Measurements from ENCODE around the gene RTF1. TPM values are rescaled to one million over a fixed set of nuclear protein-coding genes. Genes with fewer than 3 reads are reported as not detected.

Gene RTF1
- total and polyA plus RNA-seq, 8 donors, result 8.8 to 47.9 (median 41.9) TPM

DNA sequence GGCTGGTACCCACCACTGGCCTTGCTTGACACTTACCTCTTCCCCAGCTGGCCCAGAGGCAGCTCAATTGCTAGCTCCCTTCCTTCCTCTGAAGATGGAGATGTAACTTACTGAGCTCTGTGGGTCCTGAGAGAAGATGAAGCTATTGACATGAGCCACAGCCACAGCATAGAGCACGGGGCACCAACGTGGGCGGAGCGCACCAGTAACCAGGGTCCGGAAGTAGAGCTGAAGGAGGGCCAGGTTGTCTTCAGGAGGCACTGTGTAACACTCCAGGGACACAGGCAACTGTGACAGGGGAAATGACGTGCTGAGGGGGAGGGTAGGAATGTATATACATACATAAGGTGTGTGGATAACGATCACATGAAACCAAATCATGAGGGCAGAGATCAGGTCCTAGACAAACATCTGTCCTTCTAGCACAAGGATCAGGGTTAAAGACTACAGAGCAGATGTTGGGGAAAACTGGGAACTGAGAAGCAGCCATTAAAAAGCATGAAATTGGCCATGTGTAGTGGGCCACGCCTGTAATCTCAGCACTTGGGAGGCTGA lies 101.1 kb downstream of the RTF1 start:
- Histone ChIP-seq H3K27ac (no peak overlapping the region), H3K36me3 (peaks cover 5 to 52% (median 47%) of the 10 kb centered on the region in 4 donors), H3K4me1 (peaks cover 10 to 12% (median 11%) of the 10 kb centered on the region in 4 donors), H3K4me3 (no peak overlapping the region), H3K27me3 (peaks cover 0 to 11% (median 10%) of the 10 kb centered on the region in 3 donors), H3K9me3 (no peaks in the 10 kb centered on the region)
- 91 to 96% (median 93%) methylated on average over 8 of the region's 8 CpGs for WGBS, 5 donors
- intact Hi-C loops (cut with DNase I; ENCODE audit: low total_unique reads), result no loop called here
- no peak for DNase-seq
- TF ChIP-seq EP300 (IDR thresholded peaks at IDR 0.05) (no peak), POLR2AphosphoS5 (IDR thresholded peaks at IDR 0.05) (no peak), POLR2A (IDR thresholded peaks at IDR 0.05) (no peak)
- TF ChIP-seq, protein P1, sequence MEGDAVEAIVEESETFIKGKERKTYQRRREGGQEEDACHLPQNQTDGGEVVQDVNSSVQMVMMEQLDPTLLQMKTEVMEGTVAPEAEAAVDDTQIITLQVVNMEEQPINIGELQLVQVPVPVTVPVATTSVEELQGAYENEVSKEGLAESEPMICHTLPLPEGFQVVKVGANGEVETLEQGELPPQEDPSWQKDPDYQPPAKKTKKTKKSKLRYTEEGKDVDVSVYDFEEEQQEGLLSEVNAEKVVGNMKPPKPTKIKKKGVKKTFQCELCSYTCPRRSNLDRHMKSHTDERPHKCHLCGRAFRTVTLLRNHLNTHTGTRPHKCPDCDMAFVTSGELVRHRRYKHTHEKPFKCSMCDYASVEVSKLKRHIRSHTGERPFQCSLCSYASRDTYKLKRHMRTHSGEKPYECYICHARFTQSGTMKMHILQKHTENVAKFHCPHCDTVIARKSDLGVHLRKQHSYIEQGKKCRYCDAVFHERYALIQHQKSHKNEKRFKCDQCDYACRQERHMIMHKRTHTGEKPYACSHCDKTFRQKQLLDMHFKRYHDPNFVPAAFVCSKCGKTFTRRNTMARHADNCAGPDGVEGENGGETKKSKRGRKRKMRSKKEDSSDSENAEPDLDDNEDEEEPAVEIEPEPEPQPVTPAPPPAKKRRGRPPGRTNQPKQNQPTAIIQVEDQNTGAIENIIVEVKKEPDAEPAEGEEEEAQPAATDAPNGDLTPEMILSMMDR (IDR thresholded peaks at IDR 0.05), result no peak

DNA sequence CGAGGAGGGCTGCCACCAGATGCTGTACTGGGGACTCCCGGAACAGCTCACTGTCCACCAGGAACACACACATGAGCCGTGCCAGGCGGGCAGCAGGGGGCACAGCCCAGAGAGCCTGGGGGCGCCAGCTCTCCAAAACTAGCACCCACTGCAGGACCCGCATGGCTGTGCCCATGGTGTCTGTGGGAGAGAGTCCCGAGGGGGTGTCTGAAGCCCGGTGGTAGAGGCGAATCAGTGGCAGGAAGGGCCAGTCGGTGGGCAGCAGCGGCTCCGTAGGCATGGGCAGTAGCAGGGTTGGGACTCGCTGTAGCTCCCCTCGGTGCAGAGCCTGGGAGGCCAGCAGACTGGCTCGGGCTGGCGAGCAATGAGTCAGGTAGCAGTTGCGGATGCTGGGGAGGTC lies 103.7 kb downstream of the RTF1 start:
- intact Hi-C loops (cut with DNase I; ENCODE audit: low total_unique reads), result no loop called here
- WGBS, 5 donors, result 91 to 96% (median 95%) methylated on average over 9 to 17 of the region's 17 CpGs
- H3K4me3 ChIP-seq, result no peak overlapping the region
- H3K9me3 ChIP-seq, result no peaks in the 10 kb centered on the region
- no peak overlapping the region for H3K27ac ChIP-seq
- no peaks in the 10 kb centered on the region for H3K27me3 ChIP-seq
- no peaks in the 10 kb centered on the region for H3K4me1 ChIP-seq
- DNase-seq, result no peak
- H3K36me3 ChIP-seq, result peaks cover 5 to 78% (median 73%) of the 10 kb centered on the region in 4 donors
- no peak for TF ChIP-seq POLR2A (IDR thresholded peaks at IDR 0.05)
- TF ChIP-seq, protein P1 (IDR thresholded peaks at IDR 0.05), result no peak
- no peak for TF ChIP-seq EP300 (IDR thresholded peaks at IDR 0.05)
- no peak for TF ChIP-seq POLR2AphosphoS5 (IDR thresholded peaks at IDR 0.05)

DNA sequence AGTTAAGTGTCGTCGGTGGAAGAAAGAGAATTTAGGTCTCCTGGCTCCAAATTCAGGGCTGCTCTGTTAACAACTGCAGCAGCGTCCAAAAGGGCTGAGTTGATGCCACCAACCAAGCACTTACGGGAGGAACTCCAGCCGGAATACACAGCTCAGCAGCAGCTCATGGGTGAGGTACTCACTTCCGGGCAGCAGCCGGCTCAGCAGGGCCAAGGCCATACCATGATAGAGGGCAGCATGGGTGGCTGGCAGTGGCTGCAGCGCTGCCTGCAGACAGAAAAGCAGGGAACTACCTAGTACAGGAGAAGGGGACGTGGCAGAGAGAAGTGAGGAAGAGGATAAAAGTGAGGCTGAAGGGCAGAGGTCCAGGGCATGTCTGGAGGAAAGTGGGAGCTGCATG lies 104.7 kb downstream of the RTF1 start:
- WGBS, 5 donors, result 85 to 89% (median 87%) methylated on average over 9 of the region's 9 CpGs
- Histone ChIP-seq H3K36me3 (peaks cover 14 to 87% (median 83%) of the 10 kb centered on the region in 4 donors), H3K4me3 (no peak overlapping the region), H3K4me1 (no peaks in the 10 kb centered on the region), H3K9me3 (no peaks in the 10 kb centered on the region), H3K27me3 (no peaks in the 10 kb centered on the region), H3K27ac (no peak overlapping the region)
- DNase-seq, result no peak
- intact Hi-C loops (cut with DNase I; ENCODE audit: low total_unique reads), result no loop called here
- TF ChIP-seq POLR2A (IDR thresholded peaks at IDR 0.05) (no peak), POLR2AphosphoS5 (IDR thresholded peaks at IDR 0.05) (no peak), EP300 (IDR thresholded peaks at IDR 0.05) (no peak)
- TF ChIP-seq, protein P1 (IDR thresholded peaks at IDR 0.05), result no peak

DNA sequence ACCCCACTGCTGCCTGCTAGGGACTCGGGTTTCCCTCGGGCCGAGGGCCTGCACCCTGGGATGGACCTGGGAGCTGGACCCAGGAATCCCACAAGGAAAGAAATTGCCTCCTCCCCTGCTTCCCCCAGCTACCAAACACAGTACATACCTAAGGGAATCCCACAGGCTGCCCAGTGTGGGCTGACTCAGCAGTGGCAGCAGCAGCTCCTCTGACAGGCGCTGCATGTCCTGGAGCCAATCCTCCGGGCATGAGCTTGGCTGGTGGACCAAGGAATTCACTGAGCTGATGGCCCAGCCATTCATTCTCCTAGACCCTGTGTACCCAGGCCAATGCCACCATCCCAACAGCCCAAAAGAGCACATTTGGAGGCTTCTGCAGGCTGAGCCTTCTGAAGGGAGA lies 106.2 kb downstream of the RTF1 start:
- Histone ChIP-seq H3K27me3 (no peaks in the 10 kb centered on the region), H3K36me3 (peaks cover 28 to 88% (median 85%) of the 10 kb centered on the region in 4 donors), H3K4me1 (no peaks in the 10 kb centered on the region), H3K4me3 (no peak overlapping the region), H3K27ac (no peak overlapping the region), H3K9me3 (no peaks in the 10 kb centered on the region)
- 83 to 99% (median 93%) methylated on average over 1 to 5 of the region's 5 CpGs for WGBS, 5 donors
- intact Hi-C loops (cut with DNase I; ENCODE audit: low total_unique reads), result no loop called here
- TF ChIP-seq, protein P1 (IDR thresholded peaks at IDR 0.05), result no peak
- TF ChIP-seq EP300 (IDR thresholded peaks at IDR 0.05) (no peak), POLR2A (IDR thresholded peaks at IDR 0.05) (no peak), POLR2AphosphoS5 (IDR thresholded peaks at IDR 0.05) (no peak)
- DNase-seq, result no peak
